Left lung (tissue), 10 donors: ENCODE data around the gene CTNND2. TPM values are rescaled to one million over a fixed set of nuclear protein-coding genes. Genes with fewer than 3 reads are reported as not detected.

Source experiments
- ATAC-seq: fragments of 200-7000 bp; cut with Tn5 transposase; one replicate; pipeline ENCODE4 v1.9.1; 2020; ENCODE audit warnings: moderate library complexity
- DNase-seq, 4 donors: peaks; one replicate each; pipeline ENCODE4 v3.0.0-alpha.2; 2013 to 2020
- H3K27ac ChIP-seq, 2 donors: fragments of 200-600 bp; sonication (generic) in 1 of 2; one replicate each; pipeline versions ENCODE4 v1.5.0 to v1.8.0; 2020 to 2021
- H3K27me3 ChIP-seq, 2 donors: fragments of 200-600 bp; sonication (generic) in 1 of 2; one replicate each; pipeline versions ENCODE4 v1.5.0 to v1.8.0; 2020 to 2021
- H3K36me3 ChIP-seq, 2 donors: fragments of 200-600 bp; sonication (generic) in 1 of 2; one replicate each; pipeline versions ENCODE4 v1.5.0 to v1.8.0; 2020 to 2021
- H3K4me1 ChIP-seq, 2 donors: fragments of 200-600 bp; one replicate each; pipeline ENCODE4 v1.8.0; 2021
- H3K4me3 ChIP-seq, 2 donors: fragments of 200-600 bp; sonication (generic) in 1 of 2; one replicate each; pipeline versions ENCODE4 v1.5.0 to v1.8.0; 2020 to 2021; ENCODE audit warnings: mild to moderate bottlenecking in 1 of 2
- H3K9me3 ChIP-seq, 2 donors: fragments of 200-600 bp; sonication (generic) in 1 of 2; one replicate each; pipeline versions ENCODE4 v1.5.0 to v1.8.0; 2020 to 2021
- CTCF ChIP-seq, 2 donors: fragments of 200-600 bp; sonication (generic) in 1 of 2; IDR thresholded peaks; one replicate each; pipeline versions ENCODE4 v1.5.0 to v1.8.0; 2021; ENCODE audit warnings: antibody characterized with exemption in 2 of 2
- intact Hi-C, 2 donors: fragments of 100-400 bp; cut with DNase I; formaldehyde crosslinking; loops; one replicate each; pipeline versions ENCODE4 v1.11.2 to v1.14.2; 2022
- polyA plus RNA-seq, 6 donors: library from polyadenylated mRNA; unstranded; fragments of 120-200 nt; gene quantifications; one replicate each; pipeline ENCODE4 v1.2.1, GENCODE V29; 2013; ENCODE audit not compliant: insufficient read length in 6 of 6
- total RNA-seq, 2 donors: library from RNA; stranded (reverse); fragmentation: NEBNext Ultra II Directional; extraction: Animal tissue kit (Norgen Biotek cat#: 25700); gene quantifications; one replicate each; pipeline ENCODE4 v1.2.1, GENCODE V29; 2021
- donor health status: DM: no; HTN: yes; CAD: no.
- donor health status: DM: no; HTN: no; CAD: no.

Gene CTNND2
- total and polyA plus RNA-seq, 8 donors: 1.2 to 4.2 (median 2.2) TPM; not detected in 1

DNA sequence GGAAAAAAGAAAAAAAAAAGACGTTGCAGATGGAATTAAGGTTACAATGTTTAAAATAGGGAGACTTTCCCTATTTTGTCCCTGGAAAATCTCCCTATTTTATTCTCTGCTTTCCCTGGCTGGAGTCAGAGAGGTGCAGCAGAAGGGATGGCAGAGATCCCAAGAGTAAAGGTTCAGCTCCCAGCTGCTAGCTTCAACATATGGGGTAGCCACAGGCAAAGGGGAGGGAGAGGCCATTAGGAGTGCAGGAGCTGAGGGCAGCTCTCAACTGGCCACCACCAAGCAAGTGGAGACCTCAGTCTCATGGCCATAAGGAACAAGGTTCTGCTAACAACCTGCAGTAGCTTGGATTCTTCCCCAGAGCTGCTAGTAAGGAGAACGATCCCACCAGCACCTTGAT is 776.2 kb downstream of the CTNND2 start:
- no peak overlapping the region for H3K4me3 ChIP-seq
- intact Hi-C loops: no loop called here
- ATAC-seq: no peak
- H3K27ac ChIP-seq: no peak overlapping the region
- H3K4me1 ChIP-seq: no peaks in the 10 kb centered on the region
- H3K9me3 ChIP-seq: no peaks in the 10 kb centered on the region
- no peaks in the 10 kb centered on the region for H3K27me3 ChIP-seq
- TF ChIP-seq CTCF (IDR thresholded peaks at IDR 0.05): no peak
- no peaks in the 10 kb centered on the region for H3K36me3 ChIP-seq
- no peak for DNase-seq

DNA sequence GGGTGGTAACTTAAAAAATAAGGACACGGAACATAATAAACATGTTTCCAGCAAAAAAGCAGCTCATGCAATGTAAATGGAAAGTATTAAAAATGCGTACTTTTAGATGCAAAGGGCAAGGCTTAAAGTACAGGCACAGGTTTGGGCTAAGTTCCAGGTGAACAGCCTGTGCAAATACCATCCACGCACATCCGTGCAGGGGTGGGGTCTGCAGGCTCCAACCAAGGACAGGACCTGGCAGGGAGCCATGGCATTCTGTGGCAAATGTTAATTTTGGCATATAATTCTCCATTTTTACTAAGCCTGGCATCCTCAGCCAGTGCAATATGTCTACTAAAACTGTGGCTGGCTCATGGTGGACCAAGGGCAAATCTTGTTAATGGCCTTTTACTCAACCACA is 777.4 kb downstream of the CTNND2 start:
- Histone ChIP-seq H3K4me1 (no peaks in the 10 kb centered on the region), H3K4me3 (no peak overlapping the region), H3K9me3 (no peaks in the 10 kb centered on the region), H3K27me3 (no peaks in the 10 kb centered on the region), H3K36me3 (no peaks in the 10 kb centered on the region), H3K27ac (no peak overlapping the region)
- DNase-seq (no peak), ATAC-seq (no peak)
- intact Hi-C loops: no loop called here
- TF ChIP-seq CTCF (IDR thresholded peaks at IDR 0.05): no peak

DNA sequence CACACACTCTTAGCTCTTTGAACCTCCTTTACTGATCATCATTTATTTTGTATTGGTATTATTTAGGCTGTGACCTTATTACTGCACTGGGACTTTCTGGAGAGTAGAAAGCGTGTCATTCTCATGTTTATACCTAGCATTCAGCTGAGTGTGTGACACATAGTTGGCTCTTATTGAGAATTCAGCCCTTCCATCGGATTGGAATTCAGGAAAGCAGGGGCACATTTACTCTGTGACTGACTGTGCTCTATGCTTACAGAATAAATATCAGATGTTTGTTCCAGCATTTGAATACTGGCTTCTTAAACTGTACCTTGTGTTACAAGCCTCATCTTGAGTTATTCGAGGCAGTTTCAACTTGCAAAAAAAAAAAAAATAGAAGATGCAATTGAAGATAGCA is 782.4 kb downstream of the CTNND2 start:
- H3K4me1 ChIP-seq: no peaks in the 10 kb centered on the region
- no peaks in the 10 kb centered on the region for H3K9me3 ChIP-seq
- no peak overlapping the region for H3K4me3 ChIP-seq
- ATAC-seq (no peak), DNase-seq (no peak)
- no peak overlapping the region for H3K27ac ChIP-seq
- no peaks in the 10 kb centered on the region for H3K27me3 ChIP-seq
- no peak for TF ChIP-seq CTCF (IDR thresholded peaks at IDR 0.05)
- intact Hi-C loops: no loop called here
- H3K36me3 ChIP-seq: no peaks in the 10 kb centered on the region

- no peak for TF ChIP-seq CTCF (IDR thresholded peaks at IDR 0.05)
- Histone ChIP-seq H3K27ac (no peak overlapping the region), H3K4me3 (no peak overlapping the region), H3K36me3 (no peaks in the 10 kb centered on the region), H3K4me1 (no peaks in the 10 kb centered on the region), H3K9me3 (peaks cover 0 to 3% of the 10 kb centered on the region in 2 donors), H3K27me3 (no peaks in the 10 kb centered on the region)
- DNase-seq (peak in 1 of 4 donors; percentile 1), ATAC-seq (no peak)
- intact Hi-C loops: no loop called here
Observed at GRCh38 chr5:11110128-11110527, 794.1 kb downstream of the CTNND2 start.

DNA sequence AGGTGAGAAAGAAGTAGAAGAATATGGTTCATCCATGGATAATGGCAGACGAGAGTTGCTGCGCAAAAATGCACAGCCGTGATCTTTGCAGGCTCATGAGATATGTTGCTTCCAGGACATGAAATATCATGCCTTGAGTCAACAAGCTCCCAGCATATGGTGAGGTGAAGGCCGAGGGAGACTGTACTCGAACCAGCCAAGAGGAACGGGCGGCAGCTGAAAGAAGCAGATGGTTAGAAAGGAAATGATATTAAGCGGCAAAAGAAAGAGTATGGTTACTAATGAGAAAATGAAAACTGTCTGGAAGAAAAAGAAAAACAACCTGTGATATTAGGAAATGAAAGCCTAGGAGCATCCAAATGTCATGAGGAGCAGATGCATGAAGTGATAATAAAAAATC is 798.5 kb downstream of the CTNND2 start:
- Histone ChIP-seq H3K36me3 (no peaks in the 10 kb centered on the region), H3K4me3 (no peak overlapping the region), H3K27ac (no peak overlapping the region), H3K4me1 (no peaks in the 10 kb centered on the region), H3K27me3 (no peaks in the 10 kb centered on the region), H3K9me3 (no peaks in the 10 kb centered on the region)
- no peak for TF ChIP-seq CTCF (IDR thresholded peaks at IDR 0.05)
- no peak for DNase-seq
- ATAC-seq: no peak
- intact Hi-C loops: no loop called here
